HG02938 (cell line): Measurements from ENCODE around the gene TCP10L.
"Not testable (repeated sequence)": the region's sequence is repeated elsewhere in the genome, so short reads cannot be mapped to it uniquely, and the experiment has no call there.

ENCODE experiments used
- ATAC-seq: cut with Tn5 transposase; IDR thresholded peaks from one replicate; pipeline ENCODE4 v1.9.1; 2021; ENCODE audit warnings: mild to moderate bottlenecking, moderate library complexity; ENCODE audit not compliant: unreplicated experiment

Gene TCP10L

GRCh38 chr21:32587651-32588050 lies 2.3 kb upstream of the TCP10L start:
- no peak for ATAC-seq

GRCh38 chr21:32587120-32587519 lies 1.8 kb upstream of the TCP10L start:
- no peak for ATAC-seq

GRCh38 chr21:32585970-32586369 lies 647 bp upstream of the TCP10L start:
- no peak for ATAC-seq

GRCh38 chr21:32584472-32584871 lies 851 bp downstream of the TCP10L start:
- no peak for ATAC-seq

GRCh38 chr21:32581732-32582131 lies 3.6 kb downstream of the TCP10L start:
- no peak for ATAC-seq

GRCh38 chr21:32580949-32581348 lies 4.4 kb downstream of the TCP10L start:
- no peak for ATAC-seq

- no peak for ATAC-seq
These were observed 7.1 kb downstream of the TCP10L start for GRCh38 chr21:32578107-32578691.

GRCh38 chr21:32576011-32576410 lies 9.3 kb downstream of the TCP10L start:
- ATAC-seq = no peak

GRCh38 chr21:32574946-32575925 lies 10.1 kb downstream of the TCP10L start:
- no peak for ATAC-seq

- ATAC-seq = no peak
These were observed 12.5 kb downstream of the TCP10L start for GRCh38 chr21:32572574-32573420.

GRCh38 chr21:32570456-32570855 lies 14.9 kb downstream of the TCP10L start:
- no peak for ATAC-seq

GRCh38 chr21:32569261-32570230 lies 15.8 kb downstream of the TCP10L start:
- peak; percentile 81 for ATAC-seq

- no peak for ATAC-seq
These were observed 17.7 kb downstream of the TCP10L start for GRCh38 chr21:32567626-32568025.

- ATAC-seq = no peak
These were observed 18.5 kb downstream of the TCP10L start for GRCh38 chr21:32566741-32567389.

GRCh38 chr21:32565856-32566465 lies 19.4 kb downstream of the TCP10L start:
- ATAC-seq = no peak

GRCh38 chr21:32562915-32563314 lies 22.4 kb downstream of the TCP10L start:
- ATAC-seq = no peak

GRCh38 chr21:32562426-32562825 lies 22.9 kb downstream of the TCP10L start:
- no peak for ATAC-seq

GRCh38 chr21:32561476-32561875 lies 23.8 kb downstream of the TCP10L start:
- ATAC-seq = not testable (repeated sequence)

GRCh38 chr21:32560896-32561295 lies 24.4 kb downstream of the TCP10L start:
- ATAC-seq = no peak
